ENCODE measurements around the gene CCDC24. TPM values are rescaled to one million over a fixed set of nuclear protein-coding genes. Genes with fewer than 3 reads are reported as not detected.
A peak's percentile ranks its signal among the peaks of the same experiment; 100 is the strongest.

CCDC24 gene
- total and polyA plus RNA-seq, 5 donors from 2014 or later = 0.18 to 1.8 (median 0.74) TPM

GRCh38 chr1:43991200-43991475, 261 bp upstream of the CCDC24 start:
- Histone ChIP-seq H3K4me3 (ENCODE audit: low read depth, low read length) (peak overlapping the region; percentile 46), H3K36me3 (ENCODE audit: control insufficient read depth, insufficient read depth, low read length) (no peaks in the 10 kb centered on the region), H3K4me1 (ENCODE audit: control insufficient read depth, insufficient read depth, low read length, poor library complexity, severe bottlenecking) (peaks cover 16% of the 10 kb centered on the region), H3K27me3 (ENCODE audit: control insufficient read depth, insufficient read depth, low read length) (no peaks in the 10 kb centered on the region), H3K27ac (ENCODE audit: insufficient read depth, low read length, poor library complexity, severe bottlenecking) (peak overlapping the region; percentile 57), H3K9me3 (ENCODE audit: control insufficient read depth in 2 of 2, low read length in 2 of 2) (no peaks in the 10 kb centered on the region)
- H3K4me1 Mint-ChIP-seq = peaks cover 2 to 14% (median 6%) of the 10 kb centered on the region in 4 donors
- no peaks in the 10 kb centered on the region for H3K27me3 Mint-ChIP-seq
- peak overlapping the region in 2 of 3 donors; percentile 49 to 90 for H3K27ac Mint-ChIP-seq
- peak overlapping the region; percentile 90 to 97 (median 94) for H3K4me3 Mint-ChIP-seq
- no peak for DNase-seq
- no peak for ATAC-seq (ENCODE audit: low read depth in 2 of 2)
- no peaks in the 10 kb centered on the region for H3K36me3 Mint-ChIP-seq
- H3K9me3 Mint-ChIP-seq = no peaks in the 10 kb centered on the region

GRCh38 chr1:43992232-43992995, 1.0 kb downstream of the CCDC24 start:
- Histone ChIP-seq H3K9me3 (ENCODE audit: control insufficient read depth in 2 of 2, low read length in 2 of 2) (no peaks in the 10 kb centered on the region), H3K4me1 (ENCODE audit: control insufficient read depth, insufficient read depth, low read length, poor library complexity, severe bottlenecking) (peaks cover 16% of the 10 kb centered on the region), H3K27me3 (ENCODE audit: control insufficient read depth, insufficient read depth, low read length) (no peaks in the 10 kb centered on the region), H3K4me3 (ENCODE audit: low read depth, low read length) (no peak overlapping the region), H3K27ac (ENCODE audit: insufficient read depth, low read length, poor library complexity, severe bottlenecking) (no peak overlapping the region), H3K36me3 (ENCODE audit: control insufficient read depth, insufficient read depth, low read length) (no peaks in the 10 kb centered on the region)
- H3K9me3 Mint-ChIP-seq = no peaks in the 10 kb centered on the region
- H3K27ac Mint-ChIP-seq = peak overlapping the region in 2 of 3 donors; percentile 36 to 49
- ATAC-seq (ENCODE audit: low read depth in 2 of 2) (no peak), DNase-seq (no peak)
- H3K36me3 Mint-ChIP-seq = no peaks in the 10 kb centered on the region
- peaks cover 2 to 14% (median 6%) of the 10 kb centered on the region in 4 donors for H3K4me1 Mint-ChIP-seq
- H3K27me3 Mint-ChIP-seq = no peaks in the 10 kb centered on the region
- peak overlapping the region; percentile 90 to 95 (median 92) for H3K4me3 Mint-ChIP-seq

GRCh38 chr1:43993206-43993914, 2.0 kb downstream of the CCDC24 start:
- Mint-ChIP-seq H3K27ac (peak overlapping the region in 1 of 3 donors; percentile 39), H3K36me3 (no peaks in the 10 kb centered on the region), H3K4me3 (peak overlapping the region in 3 of 4 donors; percentile 90 to 95 (median 93)), H3K27me3 (no peaks in the 10 kb centered on the region), H3K4me1 (peaks cover 2 to 14% (median 6%) of the 10 kb centered on the region in 4 donors), H3K9me3 (no peaks in the 10 kb centered on the region)
- Histone ChIP-seq H3K4me3 (ENCODE audit: low read depth, low read length) (no peak overlapping the region), H3K27ac (ENCODE audit: insufficient read depth, low read length, poor library complexity, severe bottlenecking) (no peak overlapping the region), H3K4me1 (ENCODE audit: control insufficient read depth, insufficient read depth, low read length, poor library complexity, severe bottlenecking) (peaks cover 16% of the 10 kb centered on the region), H3K9me3 (ENCODE audit: control insufficient read depth in 2 of 2, low read length in 2 of 2) (no peaks in the 10 kb centered on the region), H3K27me3 (ENCODE audit: control insufficient read depth, insufficient read depth, low read length) (no peaks in the 10 kb centered on the region), H3K36me3 (ENCODE audit: control insufficient read depth, insufficient read depth, low read length) (no peaks in the 10 kb centered on the region)
- DNase-seq (no peak), ATAC-seq (ENCODE audit: low read depth in 2 of 2) (no peak)

- Histone ChIP-seq H3K4me3 (ENCODE audit: low read depth, low read length) (no peak overlapping the region), H3K4me1 (ENCODE audit: control insufficient read depth, insufficient read depth, low read length, poor library complexity, severe bottlenecking) (peaks cover 16% of the 10 kb centered on the region), H3K27me3 (ENCODE audit: control insufficient read depth, insufficient read depth, low read length) (no peaks in the 10 kb centered on the region), H3K9me3 (ENCODE audit: control insufficient read depth in 2 of 2, low read length in 2 of 2) (no peaks in the 10 kb centered on the region), H3K36me3 (ENCODE audit: control insufficient read depth, insufficient read depth, low read length) (no peaks in the 10 kb centered on the region), H3K27ac (ENCODE audit: insufficient read depth, low read length, poor library complexity, severe bottlenecking) (no peak overlapping the region)
- H3K4me1 Mint-ChIP-seq = peaks cover 2 to 14% (median 6%) of the 10 kb centered on the region in 4 donors
- no peaks in the 10 kb centered on the region for H3K9me3 Mint-ChIP-seq
- H3K27ac Mint-ChIP-seq = no peak overlapping the region
- no peaks in the 10 kb centered on the region for H3K36me3 Mint-ChIP-seq
- H3K4me3 Mint-ChIP-seq = peak overlapping the region in 3 of 4 donors; percentile 35 to 90 (median 43)
- DNase-seq (no peak), ATAC-seq (ENCODE audit: low read depth in 2 of 2) (no peak)
- no peaks in the 10 kb centered on the region for H3K27me3 Mint-ChIP-seq
Measured at GRCh38 chr1:43994071-43994470, 2.7 kb downstream of the CCDC24 start.

- Histone ChIP-seq H3K36me3 (ENCODE audit: control insufficient read depth, insufficient read depth, low read length) (no peaks in the 10 kb centered on the region), H3K9me3 (ENCODE audit: control insufficient read depth in 2 of 2, low read length in 2 of 2) (no peaks in the 10 kb centered on the region), H3K4me3 (ENCODE audit: low read depth, low read length) (no peak overlapping the region), H3K27ac (ENCODE audit: insufficient read depth, low read length, poor library complexity, severe bottlenecking) (no peak overlapping the region), H3K4me1 (ENCODE audit: control insufficient read depth, insufficient read depth, low read length, poor library complexity, severe bottlenecking) (peaks cover 16% of the 10 kb centered on the region), H3K27me3 (ENCODE audit: control insufficient read depth, insufficient read depth, low read length) (no peaks in the 10 kb centered on the region)
- Mint-ChIP-seq H3K27ac (no peak overlapping the region), H3K4me1 (peaks cover 2 to 14% (median 6%) of the 10 kb centered on the region in 4 donors), H3K9me3 (no peaks in the 10 kb centered on the region), H3K36me3 (no peaks in the 10 kb centered on the region), H3K27me3 (no peaks in the 10 kb centered on the region), H3K4me3 (peak overlapping the region in 1 of 4 donors; percentile 21)
- DNase-seq = peak in 1 of 3 donors; percentile 28
- no peak for ATAC-seq (ENCODE audit: low read depth in 2 of 2)
Measured at GRCh38 chr1:43994794-43995790, 3.7 kb downstream of the CCDC24 start.

GRCh38 chr1:43995984-43996732, 4.8 kb downstream of the CCDC24 start:
- no peaks in the 10 kb centered on the region for H3K9me3 ChIP-seq (ENCODE audit: control insufficient read depth in 2 of 2, low read length in 2 of 2)
- DNase-seq (no peak), ATAC-seq (ENCODE audit: low read depth in 2 of 2) (no peak)
- Mint-ChIP-seq H3K4me1 (peaks cover 2 to 10% (median 6%) of the 10 kb centered on the region in 4 donors), H3K9me3 (no peaks in the 10 kb centered on the region), H3K4me3 (peak overlapping the region in 1 of 4 donors; percentile 21), H3K36me3 (no peaks in the 10 kb centered on the region), H3K27ac (no peak overlapping the region), H3K27me3 (no peaks in the 10 kb centered on the region)
- no peaks in the 10 kb centered on the region for H3K27me3 ChIP-seq (ENCODE audit: control insufficient read depth, insufficient read depth, low read length)
- peaks cover 11% of the 10 kb centered on the region for H3K4me1 ChIP-seq (ENCODE audit: control insufficient read depth, insufficient read depth, low read length, poor library complexity, severe bottlenecking)
- H3K4me3 ChIP-seq (ENCODE audit: low read depth, low read length) = no peak overlapping the region
- H3K27ac ChIP-seq (ENCODE audit: insufficient read depth, low read length, poor library complexity, severe bottlenecking) = no peak overlapping the region
- H3K36me3 ChIP-seq (ENCODE audit: control insufficient read depth, insufficient read depth, low read length) = no peaks in the 10 kb centered on the region

- no peak overlapping the region for H3K4me3 Mint-ChIP-seq
- Histone ChIP-seq H3K4me1 (ENCODE audit: control insufficient read depth, insufficient read depth, low read length, poor library complexity, severe bottlenecking) (peaks cover 9% of the 10 kb centered on the region), H3K27ac (ENCODE audit: insufficient read depth, low read length, poor library complexity, severe bottlenecking) (no peak overlapping the region), H3K27me3 (ENCODE audit: control insufficient read depth, insufficient read depth, low read length) (no peaks in the 10 kb centered on the region), H3K4me3 (ENCODE audit: low read depth, low read length) (no peak overlapping the region), H3K9me3 (ENCODE audit: control insufficient read depth in 2 of 2, low read length in 2 of 2) (no peaks in the 10 kb centered on the region), H3K36me3 (ENCODE audit: control insufficient read depth, insufficient read depth, low read length) (no peaks in the 10 kb centered on the region)
- peaks cover under 1 to 10% (median 4%) of the 10 kb centered on the region in 4 donors for H3K4me1 Mint-ChIP-seq
- H3K36me3 Mint-ChIP-seq = no peaks in the 10 kb centered on the region
- DNase-seq = no peak
- no peaks in the 10 kb centered on the region for H3K27me3 Mint-ChIP-seq
- no peak for ATAC-seq (ENCODE audit: low read depth in 2 of 2)
- no peaks in the 10 kb centered on the region for H3K9me3 Mint-ChIP-seq
- no peak overlapping the region for H3K27ac Mint-ChIP-seq
Measured at GRCh38 chr1:43996733-43997115, 5.3 kb downstream of the CCDC24 start.
